ENCODE data around the gene ADAM30.

The ADAM30 gene

DNA sequence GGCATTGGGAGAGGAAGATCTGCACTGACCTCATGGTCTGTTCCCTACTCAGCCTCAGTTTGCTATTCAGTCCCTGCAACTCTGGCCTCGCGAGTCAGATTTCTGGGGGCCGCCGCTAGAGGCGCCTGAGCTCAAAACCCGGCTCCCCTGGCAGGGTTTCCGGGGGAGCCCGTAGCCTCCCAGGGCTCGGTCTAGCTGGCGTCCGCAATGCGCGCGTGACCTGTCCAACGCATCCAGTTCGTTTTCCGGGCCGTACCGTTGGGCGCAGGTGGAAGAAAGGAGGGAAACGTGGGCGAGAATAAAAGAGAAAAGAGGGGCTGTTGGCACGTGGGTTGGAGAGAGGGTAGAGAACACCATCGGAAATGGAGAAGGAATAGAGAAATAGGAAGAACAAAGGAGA is at the start of gene ADAM30:
Gene ADAM30, minus strand, starts transcription at position 213 of the 400 bp plus-strand sequence. Its CDS starts 179 bp downstream, at position 34.
- no peak for DNase-seq

DNA sequence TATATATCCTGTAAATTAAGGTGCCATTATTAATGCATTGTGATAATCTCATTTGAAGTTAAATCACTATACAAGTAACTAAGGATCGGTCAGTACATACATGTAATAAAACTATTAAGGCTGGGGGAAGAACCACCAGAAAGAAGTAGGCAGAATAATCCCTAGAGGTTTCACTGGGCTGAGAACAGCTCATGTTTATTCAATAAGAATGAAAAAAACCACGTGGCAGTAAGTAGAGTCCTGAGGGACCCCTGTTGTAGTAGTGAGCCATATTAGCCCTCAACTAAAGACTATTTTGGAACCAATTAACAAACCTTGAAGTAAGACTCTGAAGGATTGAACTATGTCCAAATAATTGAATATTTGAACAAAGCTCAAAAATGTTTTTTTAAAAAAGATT is 46.9 kb upstream of the ADAM30 start:
- no peak for DNase-seq

DNA sequence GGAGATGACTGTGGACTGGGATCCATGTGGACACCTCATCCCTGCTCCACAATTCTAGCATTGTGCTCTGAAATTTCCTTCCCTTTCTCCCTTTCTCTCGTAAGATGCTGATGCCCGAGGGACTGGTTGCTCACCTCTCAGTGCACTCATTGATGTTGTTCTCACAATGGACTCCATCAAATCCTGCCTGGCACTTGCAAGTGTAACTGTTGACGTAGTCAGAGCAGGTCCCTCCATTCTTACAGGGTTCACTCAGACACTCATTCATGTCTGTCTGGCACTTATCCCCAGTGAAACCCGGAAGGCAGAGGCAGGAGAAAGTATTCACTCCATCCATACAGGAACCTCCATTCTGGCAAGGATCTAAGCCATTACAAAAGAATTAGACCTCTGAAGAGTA is 45.1 kb upstream of the ADAM30 start:
- no peak for DNase-seq

DNA sequence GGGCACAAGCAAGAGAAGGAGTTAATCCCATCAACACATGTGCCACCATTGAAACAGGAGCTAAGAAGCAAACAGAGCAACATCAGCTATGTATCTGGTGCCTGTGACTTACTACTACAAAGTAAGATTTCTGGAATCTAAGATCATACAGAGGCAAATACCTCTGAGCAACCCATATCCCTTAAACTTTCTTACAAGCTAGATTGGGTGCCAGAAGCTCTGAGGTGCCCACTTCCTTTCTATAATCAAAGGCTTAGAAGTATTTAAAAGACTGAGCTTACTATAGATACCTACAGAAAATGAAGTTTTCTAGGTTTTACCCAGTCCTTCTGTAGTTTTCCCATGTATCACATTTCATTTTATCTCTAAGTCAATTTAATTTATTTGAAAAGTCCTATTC is 44.4 kb upstream of the ADAM30 start:
- no peak for DNase-seq

DNA sequence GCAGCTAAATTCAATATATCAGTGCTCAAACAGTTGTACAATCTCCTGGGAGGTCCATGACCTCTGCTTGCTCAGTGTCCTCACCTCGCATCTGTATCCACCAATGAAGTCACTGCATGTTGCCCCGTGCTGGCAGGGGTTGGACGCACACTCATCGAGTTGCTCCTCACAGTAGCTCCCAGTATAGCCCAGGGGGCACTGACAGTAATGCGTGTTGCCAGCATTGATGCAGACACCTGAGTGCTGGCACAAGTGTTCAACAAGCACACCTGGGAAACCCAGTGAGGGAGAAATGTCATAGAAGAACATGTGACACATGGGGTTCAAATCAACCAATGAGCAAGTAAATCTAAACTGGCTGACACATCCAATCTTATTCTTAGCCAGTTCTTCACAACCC is 40.9 kb upstream of the ADAM30 start:
- no peak for DNase-seq

DNA sequence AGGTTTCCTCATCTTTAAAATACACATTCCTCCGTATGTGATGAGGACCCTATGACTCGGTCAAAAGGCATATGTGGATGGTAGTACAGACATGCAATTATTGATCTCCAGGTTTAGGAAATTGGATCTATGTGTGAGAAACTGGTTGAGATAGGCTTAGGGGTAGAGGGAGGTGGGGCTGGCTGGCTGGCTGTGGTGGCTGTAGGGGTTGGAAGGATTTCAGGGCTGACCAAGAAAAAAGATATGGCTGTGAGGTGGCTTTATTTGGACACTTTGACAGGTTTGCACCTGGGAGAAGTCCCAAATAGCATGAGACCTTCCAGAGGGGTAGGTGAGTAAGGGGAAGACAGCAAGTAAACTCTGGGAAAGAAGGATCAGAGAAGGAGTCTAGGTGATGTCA is 39.6 kb upstream of the ADAM30 start:
- DNase-seq = no peak

DNA sequence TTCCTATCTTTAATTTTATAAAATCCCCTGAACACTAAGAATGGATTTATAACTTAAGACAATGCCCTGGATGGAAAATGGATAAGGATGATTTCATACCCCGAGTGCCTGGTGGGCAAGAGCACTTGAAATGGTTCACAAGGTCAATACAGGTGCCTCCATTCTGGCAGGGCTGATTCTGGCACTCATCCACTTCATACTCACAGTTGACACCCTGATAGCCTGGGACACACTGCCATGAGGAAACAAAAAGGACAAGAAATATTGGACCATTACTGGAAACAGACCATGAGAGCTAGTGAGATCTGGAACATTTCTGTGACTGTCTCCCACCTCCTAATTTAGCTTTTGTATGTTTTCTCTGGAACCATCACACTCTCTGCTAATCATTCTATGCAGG is 39.1 kb upstream of the ADAM30 start:
- no peak for DNase-seq

DNA sequence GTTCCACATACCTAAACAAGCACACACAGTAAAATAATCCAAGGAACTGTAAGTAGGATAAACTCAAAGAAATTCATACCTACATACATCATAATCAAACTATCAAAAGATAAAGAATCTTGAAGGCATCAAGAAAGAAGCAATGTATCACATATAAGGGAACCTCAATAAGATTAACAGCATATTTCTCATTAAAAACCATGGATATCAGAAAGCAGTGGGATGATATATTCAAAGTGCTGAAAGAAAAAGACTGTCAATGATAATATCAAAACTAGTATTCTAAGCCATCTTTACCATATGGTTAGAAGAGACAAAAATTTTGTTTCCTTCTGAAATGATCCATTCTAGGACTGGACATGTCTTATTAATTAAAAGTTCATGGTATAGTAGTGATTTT is 37.1 kb upstream of the ADAM30 start:
- DNase-seq = no peak

DNA sequence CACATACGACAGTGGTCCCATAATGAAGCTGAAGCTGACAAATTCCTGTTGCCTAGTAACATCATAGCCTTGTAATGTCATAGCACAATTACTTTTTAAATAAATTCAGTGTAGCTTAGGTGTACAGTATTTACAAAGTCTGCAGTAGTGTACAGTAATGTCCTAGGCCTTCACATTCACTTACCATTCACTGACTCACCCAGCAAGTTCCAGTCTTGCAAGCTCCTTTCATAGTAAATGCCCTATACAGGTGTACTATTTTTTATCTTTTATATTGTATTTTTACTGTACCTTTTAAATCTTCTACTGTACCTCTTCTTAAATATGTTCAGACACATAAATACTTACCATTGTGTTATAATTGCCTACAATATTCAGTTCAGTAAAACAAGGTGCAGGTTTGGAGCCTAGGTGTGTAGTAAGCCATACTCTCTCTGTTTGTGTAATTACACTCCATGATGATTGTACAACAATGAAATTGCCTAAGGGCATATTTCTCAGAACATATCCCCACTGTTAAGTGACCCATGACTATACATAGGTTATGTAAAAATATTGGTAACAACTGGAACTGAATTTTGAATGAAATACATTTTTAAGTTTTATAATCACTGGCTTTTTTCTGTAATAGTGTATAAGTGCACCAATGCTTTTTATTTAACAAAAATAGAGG is 33.5 kb upstream of the ADAM30 start:
- DNase-seq = no peak

DNA sequence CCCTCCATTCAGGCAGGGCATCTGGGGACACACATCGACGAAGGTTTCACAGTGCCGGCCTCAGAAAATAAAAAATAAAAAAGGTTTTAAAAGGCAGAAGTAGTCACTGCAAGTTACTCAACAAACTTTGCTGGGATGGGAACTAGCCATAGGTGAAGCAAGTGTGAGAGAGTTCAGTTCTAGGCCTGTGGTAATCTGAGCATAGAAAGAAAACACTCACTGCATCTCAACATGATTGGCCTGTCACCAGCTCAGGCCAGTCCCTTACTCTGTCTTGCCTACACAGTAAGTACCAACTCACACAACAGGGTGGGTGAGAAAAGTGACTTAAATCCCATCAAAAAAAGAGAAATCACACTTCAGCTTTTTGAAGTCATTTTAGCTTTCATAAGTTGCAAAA is 30.2 kb upstream of the ADAM30 start:
- DNase-seq = no peak

DNA sequence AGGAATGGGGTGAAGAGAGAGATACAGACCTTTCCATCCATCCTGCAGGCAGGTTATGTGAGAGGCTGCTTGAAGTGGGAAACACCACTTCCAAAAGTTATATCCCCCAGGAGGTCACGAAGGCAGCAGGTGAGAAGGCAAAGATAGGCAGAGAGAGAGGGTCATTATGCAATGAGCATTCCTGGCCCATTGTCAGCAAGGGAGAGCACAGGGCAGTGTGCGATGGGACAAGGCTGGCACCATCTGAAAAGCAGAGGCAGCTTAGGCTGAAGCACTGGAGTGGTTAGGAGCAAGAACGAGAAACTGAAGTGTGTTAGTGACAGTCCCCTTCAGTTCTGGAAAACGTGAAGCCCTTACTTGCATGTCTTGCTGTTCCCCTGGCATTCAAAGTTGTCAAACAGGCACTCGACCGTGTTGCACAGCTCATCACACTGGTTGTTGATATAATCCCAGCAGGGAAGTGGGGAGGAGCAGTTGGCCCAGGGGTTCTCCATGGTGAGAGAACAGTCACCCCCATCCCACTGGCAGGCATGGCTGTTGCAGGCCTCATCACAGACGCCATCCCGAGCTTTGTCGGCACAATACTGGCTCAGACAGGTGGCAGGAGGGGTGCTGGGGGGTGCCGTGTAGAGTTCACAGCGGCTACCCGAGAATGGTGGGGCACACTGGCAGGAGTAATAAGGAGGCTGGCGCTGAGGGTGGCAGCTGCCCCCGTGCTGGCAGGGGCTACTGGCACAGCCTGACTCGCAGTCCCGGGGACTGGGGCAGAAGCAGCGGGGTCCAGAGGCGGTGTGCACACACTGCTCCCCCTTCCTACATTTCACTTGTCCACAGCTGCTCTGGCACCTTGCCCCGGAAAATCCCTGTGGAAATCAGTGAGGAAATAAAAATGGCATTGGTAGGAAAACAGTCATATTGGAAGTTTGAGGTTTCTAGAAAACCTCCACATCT is 28.9 kb upstream of the ADAM30 start:
- DNase-seq = no peak

DNA sequence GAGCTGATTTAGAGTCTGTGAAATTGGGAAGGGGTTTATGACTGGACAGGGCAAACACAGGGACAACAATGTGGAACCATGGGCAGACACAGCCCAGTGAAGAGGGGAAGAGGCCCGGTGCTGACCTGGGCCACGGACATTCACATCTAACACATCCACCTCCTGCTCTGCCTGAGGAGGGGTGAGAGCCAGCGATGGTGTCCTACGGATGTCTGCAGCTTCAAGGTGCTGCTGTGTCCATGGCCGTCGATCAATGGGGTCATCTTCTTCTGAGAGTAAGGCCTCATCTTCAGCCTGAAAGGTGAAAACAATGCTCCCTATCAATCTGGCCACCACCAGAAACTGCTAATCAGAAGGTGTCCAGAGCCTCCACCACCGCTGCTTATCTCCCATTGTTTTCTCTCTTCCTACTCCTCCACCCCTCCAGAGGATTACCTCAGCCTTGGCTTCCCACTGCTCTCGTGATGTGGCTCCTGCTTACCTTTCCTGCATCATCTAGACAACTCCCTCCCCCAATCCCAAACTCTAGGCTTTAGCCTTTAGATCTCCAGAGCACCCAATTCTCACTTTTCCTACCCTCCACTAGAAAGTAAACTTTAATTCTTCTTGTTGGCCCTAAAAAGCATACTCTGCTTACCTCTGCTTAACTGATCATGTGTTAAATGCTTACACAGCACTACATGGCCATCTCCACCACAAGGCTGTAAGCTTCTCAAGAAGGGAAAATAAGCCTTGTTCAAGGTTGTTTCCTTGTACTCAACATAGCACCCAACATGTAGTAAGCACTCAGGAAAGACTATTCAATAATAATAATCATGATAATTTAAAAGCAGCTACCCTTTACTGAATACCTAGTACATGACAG is 24.0 kb upstream of the ADAM30 start:
- no peak for DNase-seq

DNA sequence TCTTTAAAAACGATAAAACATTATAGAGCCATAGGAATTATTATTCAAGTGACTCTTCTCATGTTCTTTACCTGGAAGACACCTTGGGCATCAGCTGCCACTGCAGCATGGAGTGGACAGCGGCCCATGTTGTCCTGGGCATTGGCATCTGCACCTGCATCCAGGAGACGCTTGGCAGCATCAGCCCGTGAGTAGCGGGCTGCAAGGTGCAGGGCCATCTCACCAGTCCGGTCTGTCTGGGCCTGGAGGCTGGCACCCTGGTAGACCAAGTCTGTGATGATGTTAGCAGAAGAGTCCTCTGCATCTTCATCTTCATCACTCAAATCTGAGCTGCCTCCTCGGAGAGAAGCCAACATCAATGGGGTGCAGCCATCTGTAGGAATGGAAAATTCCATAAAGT is 22.9 kb upstream of the ADAM30 start:
- no peak for DNase-seq

DNA sequence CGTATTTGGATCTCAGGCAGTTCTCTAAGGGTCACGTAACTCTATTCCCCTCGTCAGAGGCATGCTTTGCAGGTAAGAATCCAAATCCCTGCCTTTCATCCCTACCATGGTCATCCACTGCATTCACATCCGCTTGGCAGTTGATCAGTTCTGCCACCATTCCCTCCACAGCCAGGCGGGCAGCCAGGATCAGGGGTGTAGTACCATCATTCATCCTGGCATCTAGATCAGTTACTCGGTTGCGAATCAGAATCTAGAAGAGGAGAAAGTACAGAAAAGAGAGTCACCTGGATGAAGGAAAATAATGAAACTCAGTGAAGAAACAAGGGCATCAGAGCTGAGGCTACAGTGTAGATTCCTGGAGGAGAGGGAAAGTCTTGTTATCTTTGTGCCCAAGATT is 22.0 kb upstream of the ADAM30 start:
- no peak for DNase-seq

DNA sequence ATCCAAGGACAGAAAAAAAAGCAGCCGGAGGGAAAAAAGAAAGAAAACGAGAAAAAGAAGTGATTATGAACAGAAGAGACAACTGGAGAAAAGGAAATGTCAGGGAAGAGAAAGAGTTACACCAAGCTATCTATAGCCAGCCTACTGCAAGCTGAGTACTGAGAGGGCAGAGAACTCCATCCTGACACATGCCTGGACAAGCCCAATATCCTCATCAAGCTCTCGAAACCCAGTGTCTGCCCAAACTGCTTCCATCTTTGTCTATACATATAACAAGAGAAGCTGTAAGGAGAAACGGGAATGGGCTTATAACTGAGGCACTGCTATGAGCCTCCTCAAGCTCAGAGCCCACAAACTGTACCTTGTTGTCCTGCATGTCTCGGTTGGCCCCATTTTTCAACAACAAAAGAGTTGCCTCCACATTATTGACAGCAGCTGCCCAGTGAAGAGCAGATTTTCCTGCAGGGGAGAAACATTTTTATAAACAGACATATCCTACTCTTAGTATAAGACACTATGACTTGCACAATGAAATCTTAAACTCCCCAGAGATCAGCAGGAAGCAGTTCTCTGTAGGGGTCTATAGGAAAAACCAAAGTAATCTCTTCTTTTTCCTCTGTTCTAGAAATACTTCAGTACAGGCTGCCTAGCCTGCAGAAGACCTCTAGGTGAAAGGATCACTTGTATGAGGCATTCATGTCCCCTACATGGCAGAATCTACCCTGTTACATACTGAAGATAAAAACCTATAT is 21.2 kb upstream of the ADAM30 start:
- DNase-seq = no peak

DNA sequence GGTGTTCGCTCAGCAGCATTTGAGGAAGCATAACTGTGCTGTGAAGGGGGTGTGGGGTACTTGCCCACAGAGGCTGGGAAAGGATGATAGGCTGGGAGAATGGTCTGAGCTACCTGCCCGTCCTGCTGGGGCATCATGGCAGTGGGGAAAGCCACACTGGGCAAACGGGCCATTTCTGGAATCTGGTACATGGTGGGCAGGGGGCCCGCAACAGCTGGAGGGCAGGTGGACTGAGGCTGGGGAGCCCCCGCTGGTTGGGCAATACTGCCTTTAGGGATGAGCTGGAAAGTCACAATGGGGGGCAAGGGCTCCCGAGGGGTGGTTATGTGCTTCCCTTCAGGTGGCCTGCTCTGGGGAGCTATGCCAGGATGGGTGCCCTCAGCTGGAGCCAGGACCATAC is 19.2 kb upstream of the ADAM30 start:
- DNase-seq = no peak

DNA sequence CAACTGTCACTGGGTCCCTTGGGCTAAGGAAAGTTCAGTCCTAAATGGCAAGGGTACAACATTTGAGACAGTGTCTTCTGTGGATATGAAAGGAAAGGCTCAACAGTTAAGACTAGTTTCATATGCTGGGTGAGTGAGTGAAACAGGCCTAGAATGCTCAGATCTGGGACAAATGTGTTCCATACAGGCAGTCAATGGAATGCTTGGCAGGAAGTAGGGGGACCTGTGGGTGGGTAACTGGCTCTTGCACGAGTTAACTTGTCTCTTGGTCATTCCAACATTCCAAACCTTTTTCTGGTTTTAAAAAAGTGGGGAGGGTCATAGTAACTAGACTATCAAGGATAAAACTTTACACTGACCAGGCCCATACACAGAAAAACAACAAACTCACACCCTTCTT is 17.8 kb upstream of the ADAM30 start:
- no peak for DNase-seq

DNA sequence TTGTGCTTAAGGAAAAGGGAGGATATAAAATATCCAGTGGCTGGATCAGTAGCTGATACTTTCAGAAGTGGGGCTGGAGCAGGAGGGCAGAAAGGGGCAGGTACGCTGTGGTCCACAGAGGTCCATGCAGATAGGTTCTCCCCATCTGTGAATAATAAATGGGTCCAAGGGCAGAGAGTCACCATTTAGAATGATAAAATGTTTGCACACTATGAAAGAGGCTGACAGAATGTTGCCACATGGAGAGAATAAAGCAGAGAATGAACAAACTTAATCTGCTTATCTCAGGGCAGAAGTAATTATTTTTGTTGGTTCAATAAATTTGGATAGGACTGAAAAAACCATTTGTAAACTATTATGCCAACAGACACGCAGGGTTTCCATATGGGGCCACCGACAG is 16.6 kb upstream of the ADAM30 start:
- DNase-seq = no peak

DNA sequence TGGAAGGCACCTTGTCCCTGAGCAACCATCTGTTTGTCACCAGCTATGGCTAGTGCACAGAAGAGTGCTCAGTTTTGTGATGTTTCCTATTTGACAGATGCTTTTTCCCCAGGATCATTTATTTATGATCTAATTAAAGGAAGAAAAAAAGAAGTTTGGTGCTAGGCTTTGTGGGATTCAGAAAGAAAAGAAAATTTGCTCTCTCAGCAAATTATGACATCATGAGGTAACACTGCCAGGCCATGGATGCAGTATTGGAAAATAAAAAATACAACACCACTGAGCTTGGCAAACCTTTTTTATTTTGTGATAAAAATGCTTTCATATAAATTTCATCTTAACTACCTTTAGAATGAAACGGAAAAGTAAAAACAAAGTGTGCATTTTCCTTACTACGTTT is 15.5 kb upstream of the ADAM30 start:
- DNase-seq = no peak

DNA sequence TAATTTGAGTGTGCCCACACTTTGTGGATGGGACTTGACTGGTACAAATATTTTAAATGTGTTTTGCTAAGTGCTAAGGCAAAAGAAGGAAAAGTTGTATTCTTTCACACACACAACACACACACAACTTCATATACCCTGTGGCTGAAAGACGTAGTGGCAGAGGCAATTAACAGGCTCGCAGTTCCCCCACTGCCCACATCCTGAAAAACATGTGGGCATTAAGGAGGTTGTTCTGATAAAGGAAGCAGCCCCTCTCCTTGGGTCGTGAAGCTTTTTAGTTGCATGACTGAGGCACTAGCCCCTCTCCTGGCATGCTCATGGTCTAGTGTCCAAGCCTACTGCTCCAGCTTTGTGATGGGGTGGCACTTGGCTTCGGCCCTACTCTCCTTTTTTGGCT is 14.3 kb upstream of the ADAM30 start:
- no peak for DNase-seq

DNA sequence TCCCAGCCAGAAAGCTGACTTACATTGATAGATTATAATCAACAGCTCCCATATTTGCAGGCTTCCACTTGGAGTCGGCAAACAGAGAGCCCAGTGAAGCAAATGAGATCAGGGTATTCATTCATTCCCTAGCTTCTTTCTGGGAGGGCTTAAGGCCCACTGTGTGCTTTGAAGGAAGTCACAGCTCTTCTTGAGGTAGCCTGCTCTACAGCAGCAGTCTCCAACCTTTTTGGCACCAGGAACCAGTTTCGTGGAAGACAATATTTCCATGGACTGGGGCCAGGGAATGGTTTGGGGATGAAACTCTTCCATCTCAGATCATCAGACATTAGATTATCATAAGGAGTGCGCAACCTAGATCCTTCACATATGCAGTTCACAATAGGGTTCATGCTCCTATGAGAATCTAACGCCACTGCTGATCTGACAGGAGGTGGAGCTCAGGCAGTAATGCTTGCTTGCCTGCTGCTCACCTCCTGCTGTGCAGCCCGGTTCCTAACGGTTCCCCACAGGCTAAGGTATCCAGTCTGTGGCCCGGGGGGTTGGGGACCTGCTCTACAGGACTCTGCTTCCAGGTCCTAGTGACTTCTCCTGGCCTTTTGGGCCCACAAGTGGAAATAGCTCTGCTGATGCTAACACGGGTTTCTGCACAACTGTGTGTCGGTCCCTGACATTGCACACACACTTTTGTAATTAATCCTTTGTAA is 13.7 kb upstream of the ADAM30 start:
- DNase-seq = no peak

DNA sequence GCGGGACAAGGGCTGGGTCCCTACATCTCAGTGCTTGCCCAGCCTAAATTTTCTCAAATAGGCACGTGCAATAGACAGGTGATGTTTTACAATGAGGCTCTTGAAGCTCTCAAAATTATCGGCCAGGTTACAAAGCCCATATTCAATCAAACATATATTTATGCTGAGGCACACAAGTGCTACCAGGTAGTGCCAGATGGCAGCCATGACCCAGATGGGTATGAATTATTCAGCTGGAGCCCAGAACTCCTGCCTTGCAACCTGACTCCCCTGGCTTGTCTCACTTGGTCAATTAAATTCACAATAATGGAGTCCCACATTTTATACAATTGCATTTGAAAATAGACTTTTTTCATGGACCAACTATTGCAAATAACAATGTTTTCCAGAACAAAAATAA is 12.3 kb upstream of the ADAM30 start:
- DNase-seq = no peak
